Transverse colon (tissue), 4 donors: ENCODE results near the gene TRIP13.

ENCODE experiments used
- EP300 ChIP-seq: sonication (generic); formaldehyde crosslinking; IDR thresholded peaks from one replicate; pipeline ENCODE4 v1.6.1; 2017; ENCODE audit warnings: antibody characterized with exemption, low read depth
- POLR2A ChIP-seq: fragments of 450-650 bp; IDR thresholded peaks from one replicate; pipeline ENCODE4 v1.6.1; 2016; ENCODE audit warnings: antibody characterized with exemption, mild to moderate bottlenecking, moderate library complexity
- POLR2AphosphoS5 ChIP-seq, 3 donors: sonication (generic); formaldehyde crosslinking; IDR thresholded peaks; one replicate each; pipeline ENCODE4 v1.6.1; 2016; ENCODE audit warnings: antibody characterized with exemption in 3 of 3
- TF ChIP-seq, protein P1 (sequence below), 5 experiments: fragments of 200-600 bp in 3 of 5; fragments of 450-650 bp in 2 of 5; sonication (generic) in 3 of 5; IDR thresholded peaks; 1 replicate in 2 of 5; 2 replicates in 3 of 5; pipeline ENCODE4 v1.5.1; 2016 to 2017; ENCODE audit warnings: antibody characterized with exemption in 5 of 5, inconsistent platforms in 3 of 5, mild to moderate bottlenecking in 2 of 5, moderate library complexity in 1 of 5

DNA sequence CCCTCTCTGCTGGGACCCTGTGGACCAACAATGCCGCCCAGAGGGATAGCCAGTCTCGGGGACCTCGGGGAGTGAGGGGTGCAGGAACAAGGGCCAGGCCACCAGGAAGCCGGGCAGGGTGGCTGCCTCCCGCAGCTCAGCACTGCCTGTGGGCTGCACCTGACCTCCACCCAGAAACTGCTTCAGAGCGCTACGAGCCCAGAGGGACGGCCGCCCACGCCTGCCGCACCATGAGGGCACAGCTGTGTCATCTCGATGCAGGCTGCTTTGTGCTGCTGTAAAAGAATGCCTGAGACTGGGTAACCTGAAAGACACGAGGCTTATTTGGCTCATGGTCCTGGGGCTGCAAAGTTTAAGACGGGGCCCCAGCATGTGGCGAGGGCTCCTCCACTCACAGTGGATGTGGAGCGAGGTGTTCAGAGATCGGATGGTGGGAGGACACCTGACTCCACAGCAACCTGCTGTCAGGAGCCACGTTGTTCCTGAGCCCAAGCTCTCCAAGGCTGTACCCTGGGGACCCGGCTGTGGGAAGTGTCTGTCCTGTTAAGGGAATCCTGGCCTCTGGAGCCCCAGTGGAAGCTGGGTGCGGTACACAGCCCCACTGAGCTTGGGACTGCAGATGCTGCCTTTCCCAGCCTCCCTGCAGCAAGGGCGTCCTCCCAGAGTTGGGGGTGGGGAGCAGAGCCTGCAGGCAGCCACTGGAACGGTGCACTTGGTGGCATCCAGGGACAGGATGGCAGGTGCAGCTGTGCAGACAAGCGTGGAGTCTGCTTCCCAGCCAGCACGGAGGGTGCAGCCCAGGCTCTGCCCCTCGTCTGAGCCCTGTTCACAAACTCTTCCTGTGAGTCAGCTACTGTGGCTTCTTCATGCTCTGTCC lies 30.1 kb upstream of the TRIP13 start:
- TF ChIP-seq, protein P1, sequence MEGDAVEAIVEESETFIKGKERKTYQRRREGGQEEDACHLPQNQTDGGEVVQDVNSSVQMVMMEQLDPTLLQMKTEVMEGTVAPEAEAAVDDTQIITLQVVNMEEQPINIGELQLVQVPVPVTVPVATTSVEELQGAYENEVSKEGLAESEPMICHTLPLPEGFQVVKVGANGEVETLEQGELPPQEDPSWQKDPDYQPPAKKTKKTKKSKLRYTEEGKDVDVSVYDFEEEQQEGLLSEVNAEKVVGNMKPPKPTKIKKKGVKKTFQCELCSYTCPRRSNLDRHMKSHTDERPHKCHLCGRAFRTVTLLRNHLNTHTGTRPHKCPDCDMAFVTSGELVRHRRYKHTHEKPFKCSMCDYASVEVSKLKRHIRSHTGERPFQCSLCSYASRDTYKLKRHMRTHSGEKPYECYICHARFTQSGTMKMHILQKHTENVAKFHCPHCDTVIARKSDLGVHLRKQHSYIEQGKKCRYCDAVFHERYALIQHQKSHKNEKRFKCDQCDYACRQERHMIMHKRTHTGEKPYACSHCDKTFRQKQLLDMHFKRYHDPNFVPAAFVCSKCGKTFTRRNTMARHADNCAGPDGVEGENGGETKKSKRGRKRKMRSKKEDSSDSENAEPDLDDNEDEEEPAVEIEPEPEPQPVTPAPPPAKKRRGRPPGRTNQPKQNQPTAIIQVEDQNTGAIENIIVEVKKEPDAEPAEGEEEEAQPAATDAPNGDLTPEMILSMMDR (IDR thresholded peaks at IDR 0.05): no peak
- TF ChIP-seq POLR2A (no peak), POLR2AphosphoS5 (IDR thresholded peaks at IDR 0.05) (no peak), EP300 (no peak)
